ENCODE measurements around the gene ABHD15. TPM values are rescaled to one million over a fixed set of nuclear protein-coding genes. Genes with fewer than 3 reads are reported as not detected.

ABHD15 gene
- total RNA-seq, 2 experiments from 2014 or later = 16.9 to 18.0 TPM

- no peaks in the 10 kb centered on the region for H3K9me3 Mint-ChIP-seq
- peak overlapping the region; percentile 82 for H3K27ac Mint-ChIP-seq
- POLR2A ChIA-PET = interaction anchor here (1.8 kb wide), 1 partner anchor 25 kb away, joined by 5 read pairs; no protein-coding TSS in a partner anchor
- peaks cover 50% of the 10 kb centered on the region for H3K4me1 Mint-ChIP-seq
- DNase-seq = peak; percentile 79
- peak overlapping the region; percentile 77 for H3K4me3 Mint-ChIP-seq
- CTCF ChIA-PET = interaction anchor here (0.6 to 5.0 kb wide), 24 partner anchors 8 to 369 kb away, joined by 3 to 116 read pairs (median 4); partner anchors contain the start of genes ABHD15, SSH2 and TP53I13
- H3K36me3 Mint-ChIP-seq (ENCODE audit: low read depth) = peaks cover 2% of the 10 kb centered on the region
- H3K27me3 Mint-ChIP-seq = no peaks in the 10 kb centered on the region
These were observed 25.1 kb upstream of the ABHD15 start for GRCh38 chr17:29591737-29592608.

- CTCF ChIA-PET = interaction anchor here (0.8 to 5.0 kb wide), 14 partner anchors 9 to 341 kb away, joined by 3 to 116 read pairs (median 6); partner anchors contain the start of genes ABHD15, SSH2 and TP53I13
- POLR2A ChIA-PET = interaction anchor here (1.8 kb wide), 1 partner anchor 26 kb away, joined by 5 read pairs; no protein-coding TSS in a partner anchor
- Mint-ChIP-seq H3K4me3 (peak overlapping the region; percentile 77), H3K9me3 (no peaks in the 10 kb centered on the region), H3K4me1 (peaks cover 58% of the 10 kb centered on the region), H3K27me3 (no peaks in the 10 kb centered on the region), H3K27ac (peak overlapping the region; percentile 82), H3K36me3 (ENCODE audit: low read depth) (peaks cover 2% of the 10 kb centered on the region)
- peak; percentile 30 for DNase-seq
These were observed 24.4 kb upstream of the ABHD15 start for GRCh38 chr17:29591146-29591736.

GRCh38 chr17:29590411-29591145 lies 23.7 kb upstream of the ABHD15 start:
- POLR2A ChIA-PET = no interaction called here
- no peaks in the 10 kb centered on the region for H3K27me3 Mint-ChIP-seq
- CTCF ChIA-PET = interaction anchor here (0.9 to 5.0 kb wide), 7 partner anchors 9 to 221 kb away, joined by 3 to 116 read pairs (median 17); partner anchors contain the start of genes ABHD15 and TP53I13
- H3K36me3 Mint-ChIP-seq (ENCODE audit: low read depth) = peaks cover 2% of the 10 kb centered on the region
- peak overlapping the region; percentile 77 for H3K4me3 Mint-ChIP-seq
- H3K9me3 Mint-ChIP-seq = no peaks in the 10 kb centered on the region
- no peak for DNase-seq
- peak overlapping the region; percentile 93 for H3K27ac Mint-ChIP-seq
- H3K4me1 Mint-ChIP-seq = peaks cover 64% of the 10 kb centered on the region

- Mint-ChIP-seq H3K27me3 (no peaks in the 10 kb centered on the region), H3K9me3 (no peaks in the 10 kb centered on the region), H3K4me1 (peaks cover 73% of the 10 kb centered on the region), H3K36me3 (ENCODE audit: low read depth) (peaks cover 2% of the 10 kb centered on the region), H3K27ac (peak within 1 kb of the TSS; percentile 93), H3K4me3 (peak within 1 kb of the TSS; percentile 98)
- peak; percentile 86 for DNase-seq
- CTCF ChIA-PET = interaction anchor here (2.1 to 4.9 kb wide), 2 partner anchors 24 to 28 kb away, joined by 10 to 36 read pairs; no protein-coding TSS in a partner anchor
- POLR2A ChIA-PET = no interaction called here
These were observed 22.9 kb upstream of the ABHD15 start, which contains the start of gene GIT1 for GRCh38 chr17:29589524-29590410. TSS of gene GIT1 (minus strand) at chr17:29589648. CDS start at chr17:29589378, 270 bp downstream.

- H3K36me3 Mint-ChIP-seq (ENCODE audit: low read depth) = peaks cover 3% of the 10 kb centered on the region
- DNase-seq = peak; percentile 43
- peak overlapping the region; percentile 90 for H3K27ac Mint-ChIP-seq
- H3K4me3 Mint-ChIP-seq = peak overlapping the region; percentile 98
- no peaks in the 10 kb centered on the region for H3K9me3 Mint-ChIP-seq
- H3K4me1 Mint-ChIP-seq = peaks cover 76% of the 10 kb centered on the region
- no peaks in the 10 kb centered on the region for H3K27me3 Mint-ChIP-seq
- CTCF ChIA-PET = interaction anchor here (0.5 to 4.9 kb wide), 8 partner anchors 9 to 774 kb away, joined by 3 to 36 read pairs (median 6); partner anchors contain the start of gene TP53I13
- POLR2A ChIA-PET = no interaction called here
These were observed 21.9 kb upstream of the ABHD15 start for GRCh38 chr17:29588562-29589411.

GRCh38 chr17:29588017-29588561 lies 21.3 kb upstream of the ABHD15 start:
- Mint-ChIP-seq H3K4me3 (peak overlapping the region; percentile 98), H3K27me3 (no peaks in the 10 kb centered on the region), H3K27ac (peak overlapping the region; percentile 90), H3K4me1 (peaks cover 82% of the 10 kb centered on the region), H3K36me3 (ENCODE audit: low read depth) (peaks cover 8% of the 10 kb centered on the region), H3K9me3 (no peaks in the 10 kb centered on the region)
- ChIA-PET CTCF (interaction anchor here (0.5 to 4.9 kb wide), 9 partner anchors 9 to 774 kb away, joined by 3 to 36 read pairs (median 5); partner anchors contain the start of gene TP53I13), POLR2A (no interaction called here)
- no peak for DNase-seq

GRCh38 chr17:29587591-29587990 lies 20.8 kb upstream of the ABHD15 start:
- Mint-ChIP-seq H3K36me3 (ENCODE audit: low read depth) (peaks cover 13% of the 10 kb centered on the region), H3K27me3 (no peaks in the 10 kb centered on the region), H3K27ac (no peak overlapping the region), H3K4me1 (peaks cover 83% of the 10 kb centered on the region), H3K4me3 (peak overlapping the region; percentile 98), H3K9me3 (no peaks in the 10 kb centered on the region)
- ChIA-PET CTCF (interaction anchor here (0.6 to 4.9 kb wide), 8 partner anchors 8 to 438 kb away, joined by 3 to 36 read pairs (median 6); partner anchors contain the start of gene TP53I13), POLR2A (no interaction called here)
- no peak for DNase-seq

- no peaks in the 10 kb centered on the region for H3K9me3 Mint-ChIP-seq
- no peak for DNase-seq
- peak overlapping the region; percentile 98 for H3K4me3 Mint-ChIP-seq
- peak overlapping the region; percentile 86 for H3K27ac Mint-ChIP-seq
- POLR2A ChIA-PET = no interaction called here
- H3K36me3 Mint-ChIP-seq (ENCODE audit: low read depth) = peaks cover 19% of the 10 kb centered on the region
- CTCF ChIA-PET = interaction anchor here (1.3 to 4.9 kb wide), 8 partner anchors 8 to 31 kb away, joined by 3 to 36 read pairs (median 6); partner anchors contain the start of gene TP53I13
- H3K4me1 Mint-ChIP-seq = peaks cover 82% of the 10 kb centered on the region
- H3K27me3 Mint-ChIP-seq = no peaks in the 10 kb centered on the region
These were observed 20.0 kb upstream of the ABHD15 start for GRCh38 chr17:29586676-29587469.

GRCh38 chr17:29585080-29585751 lies 18.4 kb upstream of the ABHD15 start:
- H3K27me3 Mint-ChIP-seq = no peaks in the 10 kb centered on the region
- peak overlapping the region; percentile 64 for H3K4me3 Mint-ChIP-seq
- POLR2A ChIA-PET = no interaction called here

More at GRCh38 chr17:29585080-29585751, 18.4 kb upstream of the ABHD15 start:
- peak; percentile 45 for DNase-seq
- Mint-ChIP-seq H3K36me3 (ENCODE audit: low read depth) (peaks cover 27% of the 10 kb centered on the region), H3K4me1 (peaks cover 70% of the 10 kb centered on the region), H3K9me3 (no peaks in the 10 kb centered on the region), H3K27ac (peak overlapping the region; percentile 86)
- CTCF ChIA-PET = interaction anchor here (1.4 to 4.9 kb wide), 4 partner anchors 12 to 32 kb away, joined by 3 to 36 read pairs (median 12); no protein-coding TSS in a partner anchor

Data from activated CD4-positive, alpha-beta T cell treated with anti-CD3 and anti-CD28 coated beads, Interleukin-2, amount 10 ng/mL, durations not matched to agents 7 days and 5 days (primary cell).